Nephron progenitor cell (in vitro differentiated cells): ENCODE measurements around the gene PFN3.
"Not testable (repeated sequence)": the region's sequence is repeated elsewhere in the genome, so short reads cannot be mapped to it uniquely, and the experiment has no call there.

Experiments
- DNase-seq: peaks from one replicate; pipeline ENCODE4 v3.0.0; 2021
- H3K27ac Mint-ChIP-seq: 2 replicates; pipeline ENCODE4 v1.8.0; 2021; ENCODE audit warnings: mild to moderate bottlenecking, moderate library complexity, mixed read lengths
- H3K27me3 Mint-ChIP-seq: 2 replicates; pipeline ENCODE4 v1.8.0; 2021; ENCODE audit warnings: mild to moderate bottlenecking, low read depth, mixed read lengths; ENCODE audit not compliant: poor library complexity
- H3K36me3 Mint-ChIP-seq: 2 replicates; pipeline ENCODE4 v1.8.0; 2021; ENCODE audit warnings: low read depth, mixed read lengths
- H3K4me1 Mint-ChIP-seq: 2 replicates; pipeline ENCODE4 v1.8.0; 2021; ENCODE audit warnings: mixed read lengths
- H3K4me3 Mint-ChIP-seq: 2 replicates; pipeline ENCODE4 v1.8.0; 2021; ENCODE audit warnings: mild to moderate bottlenecking, moderate library complexity, mixed read lengths
- H3K9me3 Mint-ChIP-seq: 2 replicates; pipeline ENCODE4 v1.8.0; 2021; ENCODE audit warnings: mild to moderate bottlenecking, moderate library complexity, mixed read lengths
- TF ChIP-seq, protein P1 (sequence below): fragments of 200-600 bp; sonication (generic); IDR thresholded peaks from 2 replicates; pipeline ENCODE4 v1.5.0; 2021; ENCODE audit warnings: antibody characterized with exemption

PFN3 gene

DNA sequence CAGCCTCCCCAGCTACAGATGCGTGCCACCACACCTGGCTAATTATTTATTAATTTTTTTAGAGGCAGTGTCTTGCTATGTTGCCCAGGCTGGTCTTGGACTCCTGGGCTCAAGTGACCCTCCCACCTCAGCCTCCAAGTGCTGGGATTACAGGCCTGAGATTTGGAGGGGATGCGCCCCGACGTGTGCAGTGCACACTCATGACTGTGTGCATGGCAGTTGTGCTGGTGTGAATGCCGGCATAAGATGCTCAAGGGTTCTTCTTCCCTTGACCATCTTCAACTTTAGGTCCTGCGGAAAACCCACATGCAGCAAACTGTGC is 19.7 kb downstream of the PFN3 start:
- Mint-ChIP-seq H3K9me3 (no peaks in the 10 kb centered on the region), H3K36me3 (no peaks in the 10 kb centered on the region), H3K27me3 (peaks cover 10% of the 10 kb centered on the region), H3K4me3 (no peak overlapping the region), H3K4me1 (peaks cover 37% of the 10 kb centered on the region), H3K27ac (no peak overlapping the region)
- DNase-seq, result no peak
- TF ChIP-seq, protein P1, sequence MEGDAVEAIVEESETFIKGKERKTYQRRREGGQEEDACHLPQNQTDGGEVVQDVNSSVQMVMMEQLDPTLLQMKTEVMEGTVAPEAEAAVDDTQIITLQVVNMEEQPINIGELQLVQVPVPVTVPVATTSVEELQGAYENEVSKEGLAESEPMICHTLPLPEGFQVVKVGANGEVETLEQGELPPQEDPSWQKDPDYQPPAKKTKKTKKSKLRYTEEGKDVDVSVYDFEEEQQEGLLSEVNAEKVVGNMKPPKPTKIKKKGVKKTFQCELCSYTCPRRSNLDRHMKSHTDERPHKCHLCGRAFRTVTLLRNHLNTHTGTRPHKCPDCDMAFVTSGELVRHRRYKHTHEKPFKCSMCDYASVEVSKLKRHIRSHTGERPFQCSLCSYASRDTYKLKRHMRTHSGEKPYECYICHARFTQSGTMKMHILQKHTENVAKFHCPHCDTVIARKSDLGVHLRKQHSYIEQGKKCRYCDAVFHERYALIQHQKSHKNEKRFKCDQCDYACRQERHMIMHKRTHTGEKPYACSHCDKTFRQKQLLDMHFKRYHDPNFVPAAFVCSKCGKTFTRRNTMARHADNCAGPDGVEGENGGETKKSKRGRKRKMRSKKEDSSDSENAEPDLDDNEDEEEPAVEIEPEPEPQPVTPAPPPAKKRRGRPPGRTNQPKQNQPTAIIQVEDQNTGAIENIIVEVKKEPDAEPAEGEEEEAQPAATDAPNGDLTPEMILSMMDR, result no peak

DNA sequence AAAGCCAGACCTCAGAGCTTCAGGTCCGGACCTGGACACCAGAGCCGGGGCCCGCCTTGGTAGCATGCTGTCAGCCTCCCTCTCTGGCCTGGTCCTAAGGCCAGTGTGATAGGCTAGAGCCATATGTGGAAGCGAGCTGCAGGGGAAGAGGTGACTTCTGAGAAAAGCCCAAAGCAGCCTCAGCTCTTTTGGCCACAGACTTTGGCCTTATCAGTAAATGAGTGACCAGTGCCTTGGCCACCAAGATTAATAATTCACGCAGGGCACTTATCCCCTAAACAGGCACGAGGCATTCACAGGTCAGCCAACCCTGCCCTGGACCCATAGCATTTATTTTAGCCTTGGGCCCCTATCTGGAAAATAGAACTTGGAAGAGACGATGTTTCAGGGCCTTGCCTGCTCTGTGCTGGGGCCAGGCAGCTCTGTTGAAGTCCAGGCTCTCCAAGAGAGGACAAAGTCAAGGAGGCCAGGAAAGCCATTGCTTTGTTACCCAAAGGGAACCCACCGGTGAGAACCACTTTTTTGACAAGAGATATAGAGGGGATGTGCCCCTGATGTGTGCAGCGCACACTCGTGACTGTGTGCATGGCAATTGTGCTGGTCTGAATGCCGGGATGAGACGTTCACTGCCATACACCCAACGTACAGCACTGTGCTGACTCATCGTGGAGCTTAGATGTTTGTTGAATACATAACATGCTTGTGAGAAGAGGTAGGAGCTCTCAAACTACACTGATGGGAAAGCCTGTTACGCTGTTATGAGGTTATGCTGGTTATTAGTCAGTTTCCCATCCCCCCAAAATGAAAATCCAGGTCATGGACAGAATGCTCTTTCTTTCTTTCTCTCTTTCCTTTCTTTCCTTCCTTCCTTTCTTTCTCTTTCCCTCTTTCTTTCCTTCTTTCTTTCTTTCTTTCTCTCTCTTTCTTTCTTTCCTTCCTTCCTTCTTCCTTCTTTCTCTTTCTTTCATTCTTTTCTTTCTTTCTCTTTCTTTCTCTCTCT is 21.3 kb downstream of the PFN3 start:
- peak overlapping the region; percentile 29 for H3K27ac Mint-ChIP-seq
- TF ChIP-seq, protein P1, result no peak
- H3K9me3 Mint-ChIP-seq, result no peaks in the 10 kb centered on the region
- H3K27me3 Mint-ChIP-seq, result peaks cover 10% of the 10 kb centered on the region
- no peaks in the 10 kb centered on the region for H3K36me3 Mint-ChIP-seq
- no peak overlapping the region for H3K4me3 Mint-ChIP-seq
- H3K4me1 Mint-ChIP-seq, result peaks cover 36% of the 10 kb centered on the region
- no peak for DNase-seq

DNA sequence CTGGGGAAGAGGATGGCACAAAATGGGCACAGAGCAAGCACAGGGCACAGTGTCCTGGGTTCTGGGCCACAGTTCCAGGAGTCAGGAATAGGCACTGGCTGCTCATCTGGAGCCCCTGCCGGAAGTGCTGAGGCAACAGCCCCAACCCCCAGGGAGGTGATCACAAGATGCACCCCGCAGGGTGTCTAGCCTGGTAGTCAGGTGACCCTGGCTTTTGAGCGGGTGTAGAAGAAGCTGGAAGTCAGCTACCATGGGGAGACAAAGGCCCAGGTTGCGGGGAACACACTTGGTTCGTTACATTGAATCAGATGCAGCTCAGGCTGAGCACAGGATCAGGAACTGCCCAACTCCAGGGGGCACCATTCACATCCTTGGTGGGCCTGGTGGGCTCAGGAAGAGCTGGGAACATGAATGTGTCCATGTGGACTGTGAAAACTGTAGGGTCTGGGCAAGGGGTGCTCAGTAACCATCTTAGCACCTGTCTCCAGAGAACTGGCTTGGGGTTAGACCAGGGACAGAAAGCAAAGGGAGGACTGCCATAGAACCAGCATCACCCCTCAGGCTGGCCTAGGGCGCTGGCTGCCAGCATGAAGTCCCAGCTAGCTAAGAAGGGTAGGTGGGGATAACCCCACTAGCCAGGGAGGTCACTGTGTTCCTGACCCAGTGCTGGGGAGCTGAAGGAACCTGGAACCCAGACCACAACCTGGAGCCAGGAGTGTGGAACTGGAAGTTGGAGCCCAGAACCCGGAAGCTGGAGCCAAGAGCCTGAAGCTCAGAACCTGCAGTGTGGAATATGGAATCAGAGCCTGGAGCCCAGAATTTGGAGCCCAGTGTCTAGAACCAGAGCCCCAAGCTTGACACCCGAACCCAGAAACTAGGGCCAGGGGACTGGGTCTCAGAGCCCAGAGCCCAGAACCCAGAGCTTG is 22.3 kb downstream of the PFN3 start:
- no peak for DNase-seq
- H3K4me1 Mint-ChIP-seq, result peaks cover 25% of the 10 kb centered on the region
- peaks cover 14% of the 10 kb centered on the region for H3K27me3 Mint-ChIP-seq
- TF ChIP-seq, protein P1, result no peak
- H3K9me3 Mint-ChIP-seq, result no peaks in the 10 kb centered on the region
- H3K4me3 Mint-ChIP-seq, result no peak overlapping the region
- no peak overlapping the region for H3K27ac Mint-ChIP-seq
- H3K36me3 Mint-ChIP-seq, result no peaks in the 10 kb centered on the region

DNA sequence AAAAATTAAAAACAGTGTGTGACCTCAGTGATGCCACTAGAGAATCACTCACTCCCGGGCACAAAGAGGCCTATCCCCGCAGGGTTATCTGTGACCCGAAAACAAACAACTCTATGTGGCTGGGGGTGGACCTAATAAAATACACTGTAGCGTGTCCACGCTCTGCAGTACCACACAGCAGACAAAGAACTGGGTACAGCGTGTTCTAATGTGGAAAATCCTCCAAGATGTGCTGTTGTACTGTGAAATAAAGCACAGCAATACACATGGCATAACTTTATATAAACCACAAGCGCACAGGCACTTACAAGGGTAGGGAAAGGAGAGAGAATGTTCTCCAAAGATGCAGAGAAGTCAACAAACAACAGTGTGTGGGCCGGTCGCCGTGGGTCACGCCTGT is 24.4 kb downstream of the PFN3 start:
- TF ChIP-seq, protein P1, result no peak
- Mint-ChIP-seq H3K4me3 (no peak overlapping the region), H3K9me3 (no peaks in the 10 kb centered on the region), H3K36me3 (no peaks in the 10 kb centered on the region), H3K4me1 (peaks cover 17% of the 10 kb centered on the region), H3K27me3 (peaks cover 9% of the 10 kb centered on the region), H3K27ac (peak overlapping the region; percentile 29)
- no peak for DNase-seq

DNA sequence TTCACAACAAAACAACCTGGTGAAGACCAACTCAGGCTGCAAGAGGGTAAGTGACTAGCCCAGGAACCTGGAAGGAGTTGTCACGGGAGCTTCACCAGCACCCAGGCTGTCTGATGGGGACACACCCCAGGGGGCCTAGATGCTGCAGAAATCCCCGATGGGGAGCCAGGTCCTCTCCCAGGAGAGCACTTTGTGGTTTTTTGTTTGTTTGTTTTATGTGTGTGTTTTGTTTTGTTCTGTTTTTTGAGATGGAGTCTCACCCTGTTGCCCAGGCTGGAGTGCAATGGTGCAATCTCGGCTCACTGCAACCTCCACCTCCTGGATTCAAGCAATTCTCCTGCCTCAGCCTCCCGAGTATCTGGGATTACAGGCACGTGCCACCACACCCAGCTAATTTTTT is 24.9 kb downstream of the PFN3 start:
- not testable (repeated sequence) for H3K9me3 Mint-ChIP-seq, H3K36me3 Mint-ChIP-seq, H3K27me3 Mint-ChIP-seq, DNase-seq, H3K4me3 Mint-ChIP-seq, H3K27ac Mint-ChIP-seq
- peaks cover 14% of the 10 kb centered on the region for H3K4me1 Mint-ChIP-seq

DNA sequence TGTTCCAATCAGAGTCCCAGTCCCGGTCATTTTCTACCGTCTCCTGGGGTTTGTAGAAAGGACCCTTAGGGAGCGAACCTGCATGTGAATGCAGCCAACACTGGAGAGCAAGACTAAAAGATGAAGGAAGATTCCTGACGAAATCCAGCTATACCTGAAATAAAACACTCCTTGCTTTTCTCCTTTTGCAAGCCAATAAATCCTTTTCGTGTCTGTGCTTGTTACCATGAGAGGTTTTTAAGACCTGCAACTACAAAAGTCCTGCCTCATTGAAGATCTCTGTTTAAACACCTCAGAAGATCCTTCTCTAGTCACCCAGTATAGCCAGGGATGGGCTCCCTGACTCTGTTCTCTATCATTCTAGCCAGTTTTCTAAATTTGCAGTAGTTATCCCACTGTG is 26.2 kb downstream of the PFN3 start:
- Mint-ChIP-seq H3K36me3 (no peaks in the 10 kb centered on the region), H3K27ac (no peak overlapping the region), H3K27me3 (peaks cover 9% of the 10 kb centered on the region), H3K4me3 (no peak overlapping the region), H3K4me1 (peaks cover 22% of the 10 kb centered on the region), H3K9me3 (no peaks in the 10 kb centered on the region)
- no peak for DNase-seq
- TF ChIP-seq, protein P1, result no peak
